Aorta (tissue), 5 donors: ENCODE measurements around the gene TRAF5. TPM values are rescaled to one million over a fixed set of nuclear protein-coding genes. Genes with fewer than 3 reads are reported as not detected.

Experiments used
- ATAC-seq: fragments of 200-7000 bp; cut with Tn5 transposase; one replicate; pipeline ENCODE4 v1.9.1; 2022; ENCODE audit warnings: moderate library complexity; ENCODE audit not compliant: low FRiP score
- DNase-seq, 2 donors: peaks; one replicate each; pipeline ENCODE4 v3.0.0-alpha.2; 2020
- H3K27ac ChIP-seq, 2 donors: one replicate each; pipeline ENCODE4 v1.5.1; 2013; ENCODE audit warnings: low read length in 2 of 2, mild to moderate bottlenecking in 2 of 2, moderate library complexity in 2 of 2, control low read depth in 1 of 2, inconsistent platforms in 1 of 2, low read depth in 1 of 2
- H3K27me3 ChIP-seq, 2 donors: one replicate each; pipeline ENCODE4 v1.6.1; 2013; ENCODE audit warnings: control low read depth in 1 of 2, low read length in 1 of 2, mild to moderate bottlenecking in 1 of 2, moderate library complexity in 1 of 2; ENCODE audit not compliant: insufficient read depth in 2 of 2, control insufficient read depth in 1 of 2
- H3K36me3 ChIP-seq, 2 donors: one replicate each; pipeline ENCODE4 v1.6.1; 2013; ENCODE audit warnings: control low read depth in 1 of 2, low read length in 1 of 2, mild to moderate bottlenecking in 1 of 2; ENCODE audit not compliant: insufficient read depth in 2 of 2, control insufficient read depth in 1 of 2
- H3K4me1 ChIP-seq, 2 donors: one replicate each; pipeline ENCODE4 v1.6.1; 2013; ENCODE audit warnings: low read length in 2 of 2, control low read depth in 1 of 2, mild to moderate bottlenecking in 1 of 2, moderate library complexity in 1 of 2; ENCODE audit not compliant: insufficient read depth in 2 of 2, control insufficient read depth in 1 of 2
- H3K4me3 ChIP-seq, 2 donors: one replicate each; pipeline ENCODE4 v1.5.1; 2013; ENCODE audit warnings: low read length in 2 of 2, control low read depth in 1 of 2, mild to moderate bottlenecking in 1 of 2
- H3K9me3 ChIP-seq: one replicate; pipeline ENCODE4 v1.6.1; 2013; ENCODE audit warnings: mild to moderate bottlenecking, low read length; ENCODE audit not compliant: control insufficient read depth
- WGBS, 2 donors: extraction: QIAGEN DNeasy Blood & Tissue Kit; methylation state at CpG; one replicate each; pipeline ENCODE4 v1.1.7; 2013; 5-methylcytosine and 5-hydroxymethylcytosine counted together
- intact Hi-C, 2 donors: fragments of 100-400 bp; cut with DNase I; formaldehyde crosslinking; loops; one replicate each; pipeline versions ENCODE4 v1.14.2 to v1.15.0; 2022
- polyA plus RNA-seq, 2 donors: library from polyadenylated mRNA; stranded (reverse); fragments of 200-250 nt; gene quantifications; one replicate each; pipeline ENCODE4 v1.2.3, GENCODE V29; 2013
- total RNA-seq, 2 donors: library from RNA; stranded (reverse); fragmentation: NEBNext Ultra II Directional; extraction: Animal tissue kit (Norgen Biotek cat#: 25700); gene quantifications; one replicate each; pipeline ENCODE4 v1.2.1, GENCODE V29; 2021
- donor health status: healthy with polysubstance abuse.
- donor health status: Bipolar disorder and iron deficiency.
- donor health status: DM: no; HTN: no; CAD: no.
- donor health status: DM: no; HTN: no; CAD: no.
- donor health status: DM: yes; HTN: yes; CAD: no.

The TRAF5 gene
- total and polyA plus RNA-seq, 4 donors, result 9.0 to 59.5 (median 53.2) TPM

DNA sequence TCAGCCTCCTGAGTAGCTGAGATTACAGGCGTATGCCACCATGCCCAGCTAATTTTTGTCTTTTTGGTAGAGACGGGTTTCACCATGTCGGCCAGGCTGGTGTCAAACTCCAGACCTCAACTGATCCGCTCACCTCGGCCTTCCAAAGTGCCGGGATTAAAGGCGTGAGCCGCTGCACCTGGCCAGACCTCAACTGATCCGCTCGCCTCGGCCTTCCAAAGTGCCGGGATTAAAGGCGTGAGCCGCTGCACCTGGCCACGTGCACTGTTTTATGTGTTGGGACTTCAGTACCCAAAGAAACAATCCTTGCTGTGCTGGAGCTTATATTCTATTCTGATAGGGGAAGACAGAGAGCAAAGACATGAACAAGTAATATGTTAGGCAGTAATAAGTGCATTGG is 10.1 kb downstream of the TRAF5 start:
- H3K9me3 ChIP-seq, result no peaks in the 10 kb centered on the region
- no peak overlapping the region for H3K27ac ChIP-seq
- H3K4me1 ChIP-seq, result peaks cover 0 to 12% of the 10 kb centered on the region in 2 donors
- H3K27me3 ChIP-seq, result no peaks in the 10 kb centered on the region
- ATAC-seq (no peak), DNase-seq (no peak)
- 90 to 92% methylated on average over 15 of the region's 15 CpGs for WGBS, 2 donors
- H3K4me3 ChIP-seq, result no peak overlapping the region
- intact Hi-C loops, result no loop called here
- peaks cover 0 to 2% of the 10 kb centered on the region in 2 donors for H3K36me3 ChIP-seq

DNA sequence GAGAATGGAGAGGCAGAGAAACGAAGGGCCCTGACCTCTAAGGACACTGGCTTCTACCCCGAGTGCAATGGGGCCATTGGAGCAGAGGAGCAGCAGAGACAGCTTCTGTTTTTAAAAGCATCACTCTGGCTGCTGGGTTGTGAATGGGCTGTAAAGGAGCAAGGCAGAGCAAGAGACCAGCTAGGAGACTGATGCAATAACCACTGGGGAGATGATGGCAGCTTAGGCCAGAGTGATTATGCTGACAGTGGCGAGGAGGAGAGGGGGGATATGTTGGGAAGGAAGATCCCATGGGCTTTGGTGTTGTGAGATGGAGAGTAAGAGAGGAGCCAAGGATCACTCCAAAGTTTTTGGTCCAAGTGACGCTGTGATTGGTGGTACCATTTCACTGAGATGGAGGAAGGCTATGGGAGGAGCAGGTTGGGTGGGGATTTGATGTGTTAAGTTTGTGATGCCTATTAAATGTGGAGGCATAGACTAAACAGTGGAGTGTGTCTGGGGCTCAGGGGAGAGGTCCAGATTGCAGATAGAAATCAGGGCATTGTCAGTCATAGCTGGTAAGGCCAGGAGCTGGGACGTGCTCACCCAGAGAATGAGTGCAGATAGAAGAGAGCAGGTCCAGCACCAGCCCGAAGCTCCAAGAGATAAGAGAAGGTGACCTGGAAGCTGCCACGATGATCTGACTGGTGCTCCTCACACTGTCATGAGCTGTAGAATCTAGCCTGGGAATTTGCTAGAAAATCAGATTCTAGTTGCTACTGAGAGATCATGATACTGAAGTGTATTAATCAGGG is 11.0 kb downstream of the TRAF5 start:
- WGBS, 2 donors, result 73 to 77% methylated on average over 7 of the region's 7 CpGs
- H3K27me3 ChIP-seq, result no peaks in the 10 kb centered on the region
- H3K9me3 ChIP-seq, result no peaks in the 10 kb centered on the region
- DNase-seq (no peak), ATAC-seq (no peak)
- H3K27ac ChIP-seq, result no peak overlapping the region
- peaks cover 0 to 2% of the 10 kb centered on the region in 2 donors for H3K36me3 ChIP-seq
- H3K4me1 ChIP-seq, result peaks cover 0 to 12% of the 10 kb centered on the region in 2 donors
- no peak overlapping the region for H3K4me3 ChIP-seq
- intact Hi-C loops, result no loop called here

DNA sequence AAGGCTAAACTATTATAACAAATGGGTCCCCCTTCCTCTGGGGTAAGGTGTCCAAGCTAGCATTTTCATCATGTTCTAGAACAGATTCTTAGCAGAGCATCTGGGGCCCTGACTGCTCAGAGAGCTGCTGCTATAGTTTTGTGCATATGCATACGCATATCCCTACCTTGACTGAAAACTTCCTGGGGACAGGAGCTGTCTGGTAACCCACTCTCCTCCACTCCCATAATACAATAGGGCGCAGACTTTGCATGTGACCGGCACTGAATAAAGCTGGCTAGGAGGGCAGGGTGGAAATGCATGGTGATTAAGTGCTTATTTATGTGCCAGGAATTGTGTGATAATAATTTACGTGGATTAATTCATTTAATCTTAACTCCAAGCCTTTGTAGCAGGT is 11.6 kb downstream of the TRAF5 start:
- Histone ChIP-seq H3K27ac (no peak overlapping the region), H3K4me3 (no peak overlapping the region), H3K9me3 (no peaks in the 10 kb centered on the region), H3K4me1 (peaks cover 0 to 12% of the 10 kb centered on the region in 2 donors), H3K36me3 (peaks cover 0 to 2% of the 10 kb centered on the region in 2 donors), H3K27me3 (no peaks in the 10 kb centered on the region)
- intact Hi-C loops, result no loop called here
- WGBS, 2 donors, result 86 to 89% methylated on average over 4 of the region's 4 CpGs
- ATAC-seq (no peak), DNase-seq (no peak)

DNA sequence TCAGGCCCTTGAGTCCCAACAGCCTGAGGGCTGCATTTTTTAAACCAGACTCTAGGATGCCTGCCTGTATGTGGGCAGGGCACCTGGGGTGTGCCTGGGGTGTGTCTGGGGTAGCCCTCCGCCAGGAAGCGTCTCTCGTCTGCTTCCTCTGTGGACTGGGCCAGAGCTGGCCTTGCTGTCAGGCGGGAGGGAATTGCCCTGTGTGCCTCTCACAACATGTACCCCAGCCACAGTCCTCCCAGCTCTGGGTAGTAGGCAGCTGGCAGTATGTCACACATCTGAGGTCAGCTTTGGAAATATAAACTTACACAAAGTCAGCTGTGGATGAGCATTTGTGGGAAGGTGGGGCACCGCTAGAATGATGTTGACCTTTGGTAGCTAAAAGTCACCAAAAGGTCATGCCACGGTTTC is 13.0 kb downstream of the TRAF5 start:
- 62 to 63% methylated on average over 6 of the region's 6 CpGs for WGBS, 2 donors
- Histone ChIP-seq H3K4me1 (peaks cover 0 to 10% of the 10 kb centered on the region in 2 donors), H3K27ac (no peak overlapping the region), H3K9me3 (no peaks in the 10 kb centered on the region), H3K36me3 (peaks cover 0 to 2% of the 10 kb centered on the region in 2 donors), H3K27me3 (no peaks in the 10 kb centered on the region), H3K4me3 (no peak overlapping the region)
- ATAC-seq (no peak), DNase-seq (no peak)
- intact Hi-C loops, result no loop called here

DNA sequence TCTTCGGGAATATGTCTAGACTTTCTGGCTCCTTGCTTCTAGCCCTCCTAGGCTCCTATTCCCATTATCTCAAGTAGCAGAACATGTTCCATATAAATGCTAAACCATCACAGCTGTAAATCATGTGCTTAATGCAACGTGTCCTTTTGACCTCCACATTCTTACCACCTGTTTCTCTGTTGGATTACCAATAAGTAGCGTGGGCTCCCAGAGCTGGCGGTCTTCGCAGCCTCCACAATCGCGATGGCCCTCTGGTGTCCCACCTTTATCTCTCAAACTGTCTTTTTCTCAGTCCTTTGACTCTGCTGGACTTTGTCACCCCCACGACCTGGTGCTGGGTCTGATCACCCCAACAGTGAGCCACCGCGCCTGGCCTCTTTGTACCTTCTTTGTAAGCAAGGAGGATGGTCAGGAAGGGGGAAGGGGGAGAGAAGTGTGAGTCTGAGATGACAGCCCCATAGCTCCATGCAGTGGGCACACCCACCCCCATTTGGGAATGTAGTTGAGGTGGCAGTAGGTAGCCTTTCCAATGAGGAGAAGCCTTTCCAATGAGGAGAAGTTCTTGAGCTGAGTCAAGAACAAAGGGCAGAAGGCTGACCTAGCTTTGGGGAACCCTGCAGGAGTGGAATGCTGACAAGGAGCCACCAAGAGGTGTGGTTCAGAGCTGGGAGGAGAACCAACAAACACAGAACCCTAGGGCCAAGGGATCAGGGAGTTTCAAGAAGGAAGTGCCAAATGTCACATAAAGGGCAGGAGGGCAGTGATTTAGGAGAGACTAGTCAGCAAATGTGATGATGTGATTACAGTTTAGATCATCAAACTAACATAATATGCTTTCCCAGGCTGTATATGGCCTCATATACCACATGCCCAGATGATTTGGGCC is 14.2 kb downstream of the TRAF5 start:
- Histone ChIP-seq H3K4me1 (peaks cover 0 to 6% of the 10 kb centered on the region in 2 donors), H3K36me3 (peaks cover 0 to 2% of the 10 kb centered on the region in 2 donors), H3K9me3 (no peaks in the 10 kb centered on the region), H3K4me3 (no peak overlapping the region), H3K27me3 (no peaks in the 10 kb centered on the region), H3K27ac (no peak overlapping the region)
- ATAC-seq (no peak), DNase-seq (no peak)
- intact Hi-C loops, result no loop called here
- 94% methylated on average over 10 of the region's 10 CpGs for WGBS, 2 donors

DNA sequence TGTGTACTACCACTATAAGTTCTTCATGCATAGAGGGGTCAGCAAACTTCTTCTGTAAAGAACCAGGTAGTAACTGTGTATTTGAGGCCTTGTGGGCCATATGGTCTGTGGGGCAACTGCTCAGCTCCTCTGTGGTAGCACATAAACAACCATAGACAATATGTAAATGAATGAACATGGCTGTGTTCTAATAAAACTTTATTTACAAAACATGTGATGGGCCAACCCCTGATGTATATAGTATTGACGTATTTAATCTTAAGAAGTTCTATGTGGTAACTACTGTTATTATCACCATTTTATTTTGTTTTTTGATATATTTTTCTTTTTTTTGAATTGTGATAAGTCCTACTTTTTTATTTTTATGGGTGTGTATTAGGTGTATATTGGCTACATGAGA is 15.4 kb downstream of the TRAF5 start:
- Histone ChIP-seq H3K4me3 (no peak overlapping the region), H3K36me3 (peaks cover 0 to 2% of the 10 kb centered on the region in 2 donors), H3K27me3 (no peaks in the 10 kb centered on the region), H3K4me1 (peaks cover 0 to 4% of the 10 kb centered on the region in 2 donors), H3K27ac (no peak overlapping the region), H3K9me3 (no peaks in the 10 kb centered on the region)
- intact Hi-C loops, result no loop called here
- DNase-seq (no peak), ATAC-seq (no peak)
- 93 to 94% methylated on average over 1 of the region's 1 CpG for WGBS, 2 donors

DNA sequence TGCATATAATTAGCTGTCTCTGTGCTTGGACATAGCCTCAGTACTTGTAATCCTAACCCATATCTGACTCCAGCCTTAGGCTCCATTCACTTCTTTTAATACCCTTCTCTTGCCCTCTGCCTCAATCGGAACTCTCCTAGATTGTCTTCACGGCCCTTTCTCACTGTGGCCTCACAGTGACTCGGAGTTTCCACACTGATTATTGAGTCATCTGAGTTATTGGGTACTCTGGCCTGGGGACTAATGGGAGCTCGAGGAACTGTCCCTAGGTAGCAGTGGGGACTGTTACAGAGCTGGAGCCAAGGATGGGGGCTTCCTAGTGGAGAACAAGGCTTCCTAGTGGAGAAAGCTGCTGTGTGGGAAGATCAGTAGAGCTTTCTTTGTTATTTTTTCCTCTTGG is 17.0 kb downstream of the TRAF5 start:
- no peak overlapping the region for H3K4me3 ChIP-seq
- ATAC-seq (no peak), DNase-seq (no peak)
- 67 to 74% methylated on average over 4 of the region's 4 CpGs for WGBS, 2 donors
- H3K9me3 ChIP-seq, result no peaks in the 10 kb centered on the region
- no peaks in the 10 kb centered on the region for H3K27me3 ChIP-seq
- no peaks in the 10 kb centered on the region for H3K4me1 ChIP-seq
- intact Hi-C loops, result no loop called here
- H3K27ac ChIP-seq, result no peak overlapping the region
- peaks cover 0 to 2% of the 10 kb centered on the region in 2 donors for H3K36me3 ChIP-seq

DNA sequence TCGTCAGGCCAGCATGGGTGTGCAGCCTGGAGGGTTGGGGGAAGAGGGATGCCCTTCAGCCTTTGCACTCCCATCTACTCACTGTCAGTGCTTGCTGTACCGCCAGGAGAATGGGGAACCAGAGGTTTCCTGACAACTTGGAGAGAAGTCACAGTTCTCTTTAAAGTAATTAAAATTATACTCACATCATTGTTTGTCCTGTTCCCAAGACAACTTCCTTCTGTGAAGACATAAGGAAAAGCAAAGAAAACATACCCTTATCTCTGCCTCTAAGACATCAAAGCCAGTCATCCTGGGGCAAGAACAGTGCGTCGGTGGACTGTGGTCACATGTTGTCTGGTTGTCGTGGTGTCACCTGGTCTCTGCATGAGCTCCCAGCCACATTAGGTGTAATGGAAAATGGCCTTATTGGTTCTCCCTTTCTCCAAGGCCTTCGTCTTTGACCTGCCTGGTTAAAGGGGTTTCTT is 17.6 kb downstream of the TRAF5 start:
- H3K27ac ChIP-seq, result no peak overlapping the region
- ATAC-seq, result no peak
- no peaks in the 10 kb centered on the region for H3K36me3 ChIP-seq
- 50 to 72% methylated on average over 6 of the region's 6 CpGs for WGBS, 2 donors
- intact Hi-C loops, result no loop called here
- no peaks in the 10 kb centered on the region for H3K9me3 ChIP-seq
- no peak overlapping the region for H3K4me3 ChIP-seq
- H3K4me1 ChIP-seq, result no peaks in the 10 kb centered on the region
- DNase-seq, result no peak
- no peaks in the 10 kb centered on the region for H3K27me3 ChIP-seq
